Testis (tissue), 2 donors: Measurements from ENCODE around the gene PODNL1.

ENCODE experiments used
- CTCF ChIP-seq, 3 experiments: fragments of 450-650 bp in 2 of 3; fragments of 200-600 bp in 1 of 3; sonication (generic) in 1 of 3; IDR thresholded peaks; one replicate each; pipeline ENCODE4 v1.5.1; 2016 to 2019; ENCODE audit warnings: antibody characterized with exemption in 3 of 3, mild to moderate bottlenecking in 2 of 3, moderate library complexity in 1 of 3
- POLR2A ChIP-seq: fragments of 450-650 bp; IDR thresholded peaks from one replicate; pipeline ENCODE4 v1.6.1; 2017; ENCODE audit warnings: antibody characterized with exemption, mild to moderate bottlenecking, moderate library complexity

GRCh38 chr19:13931391-13932148 lies 6.6 kb downstream of the PODNL1 start:
- TF ChIP-seq CTCF (IDR thresholded peaks at IDR 0.05) (no peak), POLR2A (no peak)
